H1 (cell line): ENCODE data around the gene BTBD9. TPM values are rescaled to one million over a fixed set of nuclear protein-coding genes. Genes with fewer than 3 reads are reported as not detected.

Experiments used
- CTCF ChIA-PET: fragments of 300-600 bp; sonication (Branson Sonifier 250); formaldehyde crosslinking; loops from one replicate; lab custom pipeline; 2021; ENCODE audit not compliant: partially characterized antibody; lab: Charles Lee
- POLR2A ChIA-PET: fragments of 300-600 bp; sonication (Branson Sonifier 250); formaldehyde crosslinking; loops from one replicate; lab custom pipeline; 2021; ENCODE audit warnings: inconsistent platforms; ENCODE audit not compliant: partially characterized antibody; lab: Charles Lee
- DNase-seq, 2 experiments: peaks; one replicate each; pipeline versions ENCODE4 v3.0.0 to v3.0.0-alpha.2; 2010 to 2022; ENCODE audit warnings: low spot score in 2 of 2, low read depth in 1 of 2, mixed read lengths in 1 of 2
- FAIRE-seq: peaks from 2 replicates; lab custom pipeline; 2011; peaks lifted over from hg19 to GRCh38; lab: Jason Lieb, UNC
- H2AFZ ChIP-seq: 2 replicates; pipeline ENCODE4 v1.8.1; 2012; ENCODE audit warnings: low read length, inconsistent platforms
- H2AK5ac ChIP-seq: 2 replicates; pipeline ENCODE4 v1.6.1; 2013; ENCODE audit warnings: low read depth, low read length
- H2BK120ac ChIP-seq: replicated peaks from 2 replicates; pipeline ENCODE3; 2013; ENCODE audit warnings: low read depth, low read length, inconsistent platforms
- H2BK12ac ChIP-seq: 2 replicates; pipeline ENCODE4 v1.6.1; 2013; ENCODE audit warnings: low read depth, low read length
- H2BK15ac ChIP-seq: 2 replicates; pipeline ENCODE4 v1.6.1; 2013; ENCODE audit warnings: low read length
- H2BK20ac ChIP-seq: 2 replicates; pipeline ENCODE4 v1.6.1; 2013; ENCODE audit warnings: low read length
- H2BK5ac ChIP-seq: 2 replicates; pipeline ENCODE4 v1.6.1; 2013; ENCODE audit warnings: low read depth, low read length
- H3K14ac ChIP-seq: 2 replicates; pipeline ENCODE4 v1.6.1; 2013; ENCODE audit warnings: inconsistent platforms; ENCODE audit not compliant: insufficient read length
- H3K18ac ChIP-seq: 2 replicates; pipeline ENCODE4 v1.6.1; 2013; ENCODE audit warnings: low read length; ENCODE audit errors: extremely low read depth
- H3K23ac ChIP-seq: 2 replicates; pipeline ENCODE4 v1.6.1; 2013; ENCODE audit warnings: inconsistent platforms; ENCODE audit not compliant: insufficient read length
- H3K23me2 ChIP-seq: 2 replicates; pipeline ENCODE4 v1.6.1; 2013; ENCODE audit warnings: low read depth, low read length
- H3K27ac ChIP-seq: 2 replicates; pipeline ENCODE4 v1.6.1; 2011; ENCODE audit warnings: low read depth, low read length, inconsistent platforms
- H3K27me3 ChIP-seq, 4 experiments: replicated peaks in 1 of 4; 1 replicate in 1 of 4; 2 replicates in 3 of 4; pipeline versions ENCODE4 v1.6.1 to v1.8.1; 2011 to 2013; ENCODE audit warnings: low read length in 3 of 4, mild to moderate bottlenecking in 3 of 4, inconsistent platforms in 2 of 4, mixed read lengths in 2 of 4, moderate library complexity in 1 of 4; ENCODE audit not compliant: control insufficient read depth in 3 of 4, insufficient read depth in 3 of 4; ENCODE audit errors: extremely low read depth in 1 of 4
- H3K36me3 ChIP-seq, 4 experiments: 2 replicates each; pipeline versions ENCODE4 v1.6.1 to v1.8.1; 2011 to 2013; ENCODE audit warnings: mild to moderate bottlenecking in 4 of 4, low read length in 3 of 4, moderate library complexity in 2 of 4, control low read depth in 1 of 4, inconsistent platforms in 1 of 4; ENCODE audit not compliant: insufficient read depth in 4 of 4, control insufficient read depth in 2 of 4
- H3K4ac ChIP-seq: replicated peaks from 2 replicates; pipeline ENCODE3; 2013; ENCODE audit warnings: low read length, low read depth, mixed read lengths, inconsistent platforms; ENCODE audit not compliant: insufficient read length
- H3K4me1 ChIP-seq, 4 experiments: replicated peaks in 1 of 4; 1 replicate in 1 of 4; 2 replicates in 3 of 4; pipeline versions ENCODE4 v1.6.1 to v1.8.1; 2011 to 2013; ENCODE audit warnings: low read length in 3 of 4, inconsistent platforms in 2 of 4, mixed read lengths in 1 of 4; ENCODE audit not compliant: insufficient read depth in 4 of 4, control insufficient read depth in 3 of 4
- H3K4me2 ChIP-seq, 2 experiments: 2 replicates each; pipeline versions ENCODE4 v1.6.1 to v1.8.1; 2011 to 2013; ENCODE audit warnings: low read depth in 2 of 2, low read length in 2 of 2, control low read depth in 1 of 2, inconsistent platforms in 1 of 2, mild to moderate bottlenecking in 1 of 2; ENCODE audit not compliant: insufficient read depth in 1 of 2
- H3K4me3 ChIP-seq, 4 experiments: fragments of 200-600, 300-600 bp in 1 of 4; sonication (generic), shearing (Covaris generic), sonication (Bioruptor Twin) in 1 of 4; 2 replicates each; pipeline versions ENCODE4 v1.5.1 to v1.8.1; 2011 to 2016; ENCODE audit warnings: low read length in 4 of 4, low read depth in 3 of 4, control low read depth in 2 of 4, inconsistent platforms in 2 of 4, mild to moderate bottlenecking in 2 of 4, mixed read lengths in 1 of 4, moderate library complexity in 1 of 4; ENCODE audit not compliant: insufficient read depth in 2 of 4; ENCODE audit errors: extremely low read depth in 1 of 4
- H3K56ac ChIP-seq: replicated peaks from 2 replicates; pipeline ENCODE3; 2013; ENCODE audit warnings: low read depth, mild to moderate bottlenecking, mixed read lengths, low read length, inconsistent platforms; ENCODE audit not compliant: insufficient read length
- H3K79me1 ChIP-seq: 2 replicates; pipeline ENCODE4 v1.6.1; 2013; ENCODE audit warnings: low read depth, low read length, control low read depth
- H3K79me2 ChIP-seq, 2 experiments: 2 replicates each; pipeline versions ENCODE4 v1.6.1 to v1.8.1; 2012 to 2013; ENCODE audit warnings: low read length in 2 of 2, mild to moderate bottlenecking in 2 of 2, inconsistent platforms in 1 of 2; ENCODE audit not compliant: insufficient read depth in 2 of 2, control insufficient read depth in 1 of 2
- H3K9ac ChIP-seq, 4 experiments: replicated peaks in 1 of 4; 1 replicate in 1 of 4; 2 replicates in 3 of 4; pipeline versions ENCODE4 v1.6.1 to v1.8.1; 2011 to 2013; ENCODE audit warnings: low read depth in 3 of 4, low read length in 3 of 4, control low read depth in 2 of 4, mild to moderate bottlenecking in 2 of 4, moderate library complexity in 2 of 4, inconsistent platforms in 1 of 4; ENCODE audit errors: extremely low read depth in 1 of 4
- H3K9me3 ChIP-seq, 2 experiments: 2 replicates each; pipeline versions ENCODE4 v1.6.1 to v1.8.1; 2012 to 2013; ENCODE audit warnings: mild to moderate bottlenecking in 2 of 2, moderate library complexity in 2 of 2, control low read depth in 1 of 2, inconsistent platforms in 1 of 2, low read depth in 1 of 2, low read length in 1 of 2, mixed read lengths in 1 of 2; ENCODE audit not compliant: insufficient read depth in 2 of 2
- H4K20me1 ChIP-seq, 2 experiments: replicated peaks in 1 of 2; 2 replicates each; pipeline versions ENCODE3 to v1.8.1; 2011 to 2013; ENCODE audit warnings: inconsistent platforms in 2 of 2, low read length in 2 of 2, mild to moderate bottlenecking in 1 of 2; ENCODE audit not compliant: insufficient read depth in 2 of 2, control insufficient read depth in 1 of 2
- H4K5ac ChIP-seq: 2 replicates; pipeline ENCODE4 v1.6.1; 2013; ENCODE audit warnings: low read length, low read depth, mixed read lengths, inconsistent platforms; ENCODE audit not compliant: insufficient read length
- H4K8ac ChIP-seq: 2 replicates; pipeline ENCODE4 v1.8.0; 2013; ENCODE audit warnings: mild to moderate bottlenecking, moderate library complexity, low read length, inconsistent platforms; ENCODE audit not compliant: insufficient read depth; ENCODE audit errors: extremely low read depth
- H4K91ac ChIP-seq: replicated peaks from 2 replicates; pipeline ENCODE3; 2013; ENCODE audit warnings: low read length, mixed read lengths, inconsistent platforms; ENCODE audit not compliant: insufficient read length
- GABPA ChIP-seq: IDR thresholded peaks from 2 replicates; pipeline ENCODE4 v1.6.1; 2011; ENCODE audit warnings: mild to moderate bottlenecking, low read length, moderate library complexity, borderline replicate concordance; ENCODE audit not compliant: insufficient read depth
- RAD21 ChIP-seq, 2 experiments: IDR thresholded peaks in 1 of 2; conservative IDR thresholded peaks in 1 of 2; 2 replicates each; pipeline ENCODE4 v1.6.1; 2011; ENCODE audit warnings: low read depth in 2 of 2, low read length in 2 of 2, improper control_type of control experiment in 1 of 2, inconsistent platforms in 1 of 2, mild to moderate bottlenecking in 1 of 2, moderate library complexity in 1 of 2
- WGBS, 2 experiments: shearing (Covaris generic) in 1 of 2; methylation state at CpG; one replicate each; pipeline versions ENCODE4 v1.1.6 to v1.1.7; 2013 to 2015; ENCODE audit warnings: low lambda C conversion rate in 2 of 2, mixed read lengths in 2 of 2, inconsistent platforms in 1 of 2, low coverage in 1 of 2, missing lambda C conversion rate in 1 of 2; ENCODE audit not compliant: insufficient replicate concordance in 2 of 2, insufficient coverage in 1 of 2, insufficient read length in 1 of 2; ENCODE audit errors: extremely low coverage in 1 of 2, missing lambda C conversion rate in 1 of 2; 5-methylcytosine and 5-hydroxymethylcytosine counted together
- polyA plus RNA-seq, 7 experiments: library from polyadenylated mRNA; depleted of rRNA in 3 of 7; stranded (reverse) in 5 of 7; unstranded in 2 of 7; fragments of >200 nt in 5 of 7; fragments of 200-250 nt in 2 of 7; gene quantifications; 1 replicate in 5 of 7; 2 replicates in 1 of 7; 4 replicates in 1 of 7; pipeline versions ENCODE4 v1.2.1 to v1.2.3, GENCODE V29; 2011 to 2013; ENCODE audit warnings: missing spikeins in 2 of 7, mixed read lengths in 2 of 7
- total RNA-seq: library from RNA; stranded (reverse); fragmentation: NEBNext Ultra II Directional; extraction: Animal tissue kit (Norgen Biotek cat#: 25700); gene quantifications from 2 replicates; pipeline ENCODE4 v1.2.1, GENCODE V29; 2021

BTBD9 gene
- total and polyA plus RNA-seq, 2 of the 8 experiments (the other 6 are each of a cell fraction or from before 2014, with no cell fraction given): 0.92 to 4.1 TPM

GRCh38 chr6:38198219-38198618 is 441.5 kb downstream of the BTBD9 start:
- WGBS, 2 experiments: 93% methylated on average over 8 of the region's 8 CpGs; no CpG with 5 or more reads in 1 of the 2 experiments
- TF ChIP-seq GABPA: no peak
- TF ChIP-seq RAD21 (IDR thresholded peaks at IDR 0.05 in 1 of 2, conservative IDR thresholded peaks at IDR 0.05 in 1 of 2; ENCODE audit: low read depth in 2 of 2, low read length in 2 of 2): peak in 1 of 2 experiments; percentile 14; a peak in 2 of 4 replicates
- CTCF ChIA-PET: interaction anchor here (0.6 to 1.6 kb wide), 3 partner anchors 11 to 672 kb away, joined by 3 to 7 read pairs (median 4); no protein-coding TSS in a partner anchor
- H2AK5ac ChIP-seq: no peak overlapping the region
- no peak overlapping the region for H4K8ac ChIP-seq
- FAIRE-seq (no peak), DNase-seq (no peak)
- H3K9me3 ChIP-seq: no peaks in the 10 kb centered on the region
- H3K14ac ChIP-seq: no peak overlapping the region
- H4K5ac ChIP-seq: no peak overlapping the region
- POLR2A ChIA-PET: no interaction called here
- H2BK20ac ChIP-seq: no peak overlapping the region
- H3K79me1 ChIP-seq: no peaks in the 10 kb centered on the region
- no peak overlapping the region for H3K4ac ChIP-seq
- no peak overlapping the region for H3K4me3 ChIP-seq
- H2BK5ac ChIP-seq: no peak overlapping the region
- no peak overlapping the region; the same call in 1 of the 2 replicates for H3K18ac ChIP-seq
- H3K27ac ChIP-seq: no peak overlapping the region
- H3K27me3 ChIP-seq: no peaks in the 10 kb centered on the region
- no peaks in the 10 kb centered on the region for H3K36me3 ChIP-seq
- H3K56ac ChIP-seq: no peak overlapping the region
- no peaks in the 10 kb centered on the region for H3K79me2 ChIP-seq
- H2BK12ac ChIP-seq: no peak overlapping the region
- peaks cover under 1 to 5% (median 1%) of the 10 kb centered on the region in 4 experiments; a peak in 3 of 7 replicates for H3K4me1 ChIP-seq
- H2AFZ ChIP-seq: no peak overlapping the region
- no peak overlapping the region for H3K4me2 ChIP-seq
- no peak overlapping the region for H2BK120ac ChIP-seq
- H4K20me1 ChIP-seq: peaks cover 0 to 1% of the 10 kb centered on the region in 2 experiments
- H3K9ac ChIP-seq: no peak overlapping the region
- H2BK15ac ChIP-seq: no peak overlapping the region
- no peak overlapping the region for H4K91ac ChIP-seq
- no peaks in the 10 kb centered on the region for H3K23me2 ChIP-seq
- no peak overlapping the region for H3K23ac ChIP-seq
